CD4-positive, alpha-beta T cell treated with Interleukin-4 for 4 hours (primary cell): Measurements from ENCODE around the gene KEAP1.
A peak's percentile ranks its signal among the peaks of the same experiment; 100 is the strongest.

ENCODE experiments used
- DNase-seq: peaks from one replicate; pipeline ENCODE4 v3.0.0-alpha.2; 2020

The KEAP1 gene

GRCh38 chr19:10521461-10522171, 18.5 kb upstream of the KEAP1 start:
- no peak for DNase-seq

GRCh38 chr19:10520652-10521318, 17.6 kb upstream of the KEAP1 start:
- no peak for DNase-seq

GRCh38 chr19:10519421-10519820, 16.3 kb upstream of the KEAP1 start:
- no peak for DNase-seq

GRCh38 chr19:10518444-10519361, 15.5 kb upstream of the KEAP1 start:
- DNase-seq = peak; percentile 43

- DNase-seq = peak; percentile 41
These were observed 14.7 kb upstream of the KEAP1 start for GRCh38 chr19:10517760-10518443.

GRCh38 chr19:10517361-10517759, 14.2 kb upstream of the KEAP1 start, which contains the start of gene S1PR5:
Gene S1PR5, minus strand, starts transcription at chr19:10517447. Its CDS starts 2,436 bp downstream, at chr19:10515011.
- DNase-seq = no peak

- no peak for DNase-seq
These were observed 13.6 kb upstream of the KEAP1 start for GRCh38 chr19:10516671-10517286.

GRCh38 chr19:10516064-10516385, 12.9 kb upstream of the KEAP1 start:
- DNase-seq = peak; percentile 66

- no peak for DNase-seq
These were observed 11.3 kb upstream of the KEAP1 start for GRCh38 chr19:10514211-10515145.

GRCh38 chr19:10513223-10513622, 10.1 kb upstream of the KEAP1 start:
- no peak for DNase-seq

- DNase-seq = peak; percentile 49
These were observed 7.2 kb upstream of the KEAP1 start for GRCh38 chr19:10510301-10510802.

- DNase-seq = peak; percentile 45
These were observed 5.6 kb upstream of the KEAP1 start for GRCh38 chr19:10508707-10509106.

- DNase-seq = no peak
These were observed 4.9 kb upstream of the KEAP1 start for GRCh38 chr19:10508036-10508435.

GRCh38 chr19:10505583-10506229, 2.5 kb upstream of the KEAP1 start:
- peak; percentile 80 for DNase-seq

GRCh38 chr19:10502524-10503001, 593 bp downstream of the KEAP1 start:
- peak; percentile 91 for DNase-seq

GRCh38 chr19:10501971-10502523, 1.1 kb downstream of the KEAP1 start:
- DNase-seq = no peak

- no peak for DNase-seq
These were observed 2.9 kb downstream of the KEAP1 start for GRCh38 chr19:10500247-10500592.

GRCh38 chr19:10499550-10500246, 3.5 kb downstream of the KEAP1 start:
- DNase-seq = no peak

GRCh38 chr19:10497371-10497770, 5.8 kb downstream of the KEAP1 start:
- DNase-seq = no peak
